ENCODE measurements around the gene CSNK2A3. TPM values are rescaled to one million over a fixed set of nuclear protein-coding genes. Genes with fewer than 3 reads are reported as not detected.

Gene CSNK2A3
- total RNA-seq, 2 donors from 2014 or later: 0.57 to 0.64 TPM

GRCh38 chr11:11370962-11371303 is 17.9 kb upstream of the CSNK2A3 start:
- H3K9me3 ChIP-seq: no peaks in the 10 kb centered on the region
- H3K4me3 ChIP-seq: no peak overlapping the region
- H3K36me3 ChIP-seq: no peaks in the 10 kb centered on the region
- H3K27me3 ChIP-seq: no peaks in the 10 kb centered on the region
- intact Hi-C loops (cut with DNase I): no loop called here
- H3K9ac ChIP-seq (ENCODE audit: low read depth in 2 of 2, low read length in 2 of 2): no peak overlapping the region
- H3K27ac ChIP-seq: no peak overlapping the region
- TF ChIP-seq, protein P1, sequence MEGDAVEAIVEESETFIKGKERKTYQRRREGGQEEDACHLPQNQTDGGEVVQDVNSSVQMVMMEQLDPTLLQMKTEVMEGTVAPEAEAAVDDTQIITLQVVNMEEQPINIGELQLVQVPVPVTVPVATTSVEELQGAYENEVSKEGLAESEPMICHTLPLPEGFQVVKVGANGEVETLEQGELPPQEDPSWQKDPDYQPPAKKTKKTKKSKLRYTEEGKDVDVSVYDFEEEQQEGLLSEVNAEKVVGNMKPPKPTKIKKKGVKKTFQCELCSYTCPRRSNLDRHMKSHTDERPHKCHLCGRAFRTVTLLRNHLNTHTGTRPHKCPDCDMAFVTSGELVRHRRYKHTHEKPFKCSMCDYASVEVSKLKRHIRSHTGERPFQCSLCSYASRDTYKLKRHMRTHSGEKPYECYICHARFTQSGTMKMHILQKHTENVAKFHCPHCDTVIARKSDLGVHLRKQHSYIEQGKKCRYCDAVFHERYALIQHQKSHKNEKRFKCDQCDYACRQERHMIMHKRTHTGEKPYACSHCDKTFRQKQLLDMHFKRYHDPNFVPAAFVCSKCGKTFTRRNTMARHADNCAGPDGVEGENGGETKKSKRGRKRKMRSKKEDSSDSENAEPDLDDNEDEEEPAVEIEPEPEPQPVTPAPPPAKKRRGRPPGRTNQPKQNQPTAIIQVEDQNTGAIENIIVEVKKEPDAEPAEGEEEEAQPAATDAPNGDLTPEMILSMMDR (IDR thresholded peaks at IDR 0.05): no peak
- no peak for DNase-seq
- no peaks in the 10 kb centered on the region for H3K4me1 ChIP-seq

DNA sequence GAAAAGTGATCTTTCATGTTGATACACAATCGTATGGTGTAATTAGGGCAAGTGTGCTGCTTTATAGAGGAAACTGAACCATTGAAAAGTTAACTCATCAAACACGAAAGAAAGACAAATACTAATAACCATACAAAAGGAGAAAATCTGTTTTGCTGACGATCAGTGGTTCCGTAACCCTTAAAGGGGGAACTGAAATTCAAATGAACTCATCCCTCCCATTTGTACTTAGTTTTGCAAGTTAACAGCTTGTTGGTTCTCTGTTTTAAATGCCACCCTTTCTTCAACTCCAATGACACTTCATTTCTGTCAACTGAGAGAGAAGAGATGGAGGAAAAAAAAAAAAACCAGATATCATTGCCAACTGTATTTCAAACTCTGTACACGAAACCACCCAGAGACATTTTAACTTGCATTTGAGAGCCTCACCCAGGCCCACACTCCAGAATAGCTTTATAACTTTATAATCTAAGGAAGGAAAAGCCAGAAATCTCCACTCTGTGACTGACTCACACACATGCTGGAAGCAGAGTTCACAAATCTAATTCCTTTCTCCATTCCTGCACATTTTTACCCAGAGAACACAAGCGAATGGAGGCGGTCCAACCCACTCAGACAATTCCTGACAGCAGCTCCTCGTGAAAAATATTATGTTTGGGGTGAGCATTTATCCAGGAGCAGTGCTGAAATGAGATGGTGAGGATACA is 17.4 kb upstream of the CSNK2A3 start:
- Histone ChIP-seq H3K4me1 (no peaks in the 10 kb centered on the region), H3K36me3 (no peaks in the 10 kb centered on the region), H3K27ac (no peak overlapping the region), H3K9ac (ENCODE audit: low read depth in 2 of 2, low read length in 2 of 2) (no peak overlapping the region), H3K4me3 (no peak overlapping the region), H3K9me3 (no peaks in the 10 kb centered on the region), H3K27me3 (no peaks in the 10 kb centered on the region)
- intact Hi-C loops (cut with DNase I): no loop called here
- no peak for DNase-seq
- TF ChIP-seq, protein P1 (IDR thresholded peaks at IDR 0.05): no peak

- Histone ChIP-seq H3K9ac (ENCODE audit: low read depth in 2 of 2, low read length in 2 of 2) (no peak overlapping the region), H3K4me3 (no peak overlapping the region)
- intact Hi-C loops (cut with DNase I): no loop called here
Observed at GRCh38 chr11:11366793-11367192, 13.7 kb upstream of the CSNK2A3 start.

DNA sequence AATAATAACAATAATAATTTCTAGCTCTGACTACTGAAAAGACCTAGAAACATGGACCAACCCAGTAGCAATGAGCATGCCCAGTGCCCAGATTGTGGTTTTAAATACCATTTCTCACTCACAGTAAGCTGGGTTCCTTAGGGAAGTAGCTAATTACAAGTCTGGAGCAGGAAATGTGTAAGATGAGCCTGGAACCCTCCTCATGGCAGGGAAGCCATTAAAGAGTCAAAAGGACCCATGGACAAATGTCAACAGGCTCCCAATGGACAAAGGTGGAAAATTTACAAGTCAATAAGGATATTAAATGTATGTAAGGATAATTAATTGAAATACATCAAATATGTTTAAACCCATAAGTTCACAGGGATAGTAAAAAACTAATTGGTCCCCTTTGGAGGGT is 10.6 kb upstream of the CSNK2A3 start:
- Histone ChIP-seq H3K9ac (ENCODE audit: low read depth in 2 of 2, low read length in 2 of 2) (no peak overlapping the region), H3K27ac (no peak overlapping the region), H3K4me3 (no peak overlapping the region), H3K9me3 (no peaks in the 10 kb centered on the region), H3K4me1 (no peaks in the 10 kb centered on the region), H3K27me3 (no peaks in the 10 kb centered on the region), H3K36me3 (no peaks in the 10 kb centered on the region)
- TF ChIP-seq, protein P1 (IDR thresholded peaks at IDR 0.05): no peak
- DNase-seq: no peak
- intact Hi-C loops (cut with DNase I): no loop called here

More at GRCh38 chr11:11366793-11367192, 13.7 kb upstream of the CSNK2A3 start:
- Histone ChIP-seq H3K27ac (no peak overlapping the region), H3K27me3 (no peaks in the 10 kb centered on the region), H3K9me3 (no peaks in the 10 kb centered on the region), H3K36me3 (no peaks in the 10 kb centered on the region), H3K4me1 (no peaks in the 10 kb centered on the region)
- DNase-seq: no peak
- TF ChIP-seq, protein P1 (IDR thresholded peaks at IDR 0.05): no peak

GRCh38 chr11:11359611-11360010 is 6.6 kb upstream of the CSNK2A3 start:
- Histone ChIP-seq H3K36me3 (no peaks in the 10 kb centered on the region), H3K9ac (ENCODE audit: low read depth in 2 of 2, low read length in 2 of 2) (no peak overlapping the region), H3K27ac (no peak overlapping the region), H3K4me3 (no peak overlapping the region), H3K9me3 (no peaks in the 10 kb centered on the region), H3K27me3 (no peaks in the 10 kb centered on the region), H3K4me1 (no peaks in the 10 kb centered on the region)
- no peak for DNase-seq
- intact Hi-C loops (cut with DNase I): no loop called here
- TF ChIP-seq, protein P1 (IDR thresholded peaks at IDR 0.05): no peak
